ENCODE results near the gene RNPEPL1. TPM values are rescaled to one million over a fixed set of nuclear protein-coding genes. Genes with fewer than 3 reads are reported as not detected.
A peak's percentile ranks its signal among the peaks of the same experiment; 100 is the strongest.
"Not testable (repeated sequence)": the region's sequence is repeated elsewhere in the genome, so short reads cannot be mapped to it uniquely, and the experiment has no call there.

RNPEPL1 gene, protein sequence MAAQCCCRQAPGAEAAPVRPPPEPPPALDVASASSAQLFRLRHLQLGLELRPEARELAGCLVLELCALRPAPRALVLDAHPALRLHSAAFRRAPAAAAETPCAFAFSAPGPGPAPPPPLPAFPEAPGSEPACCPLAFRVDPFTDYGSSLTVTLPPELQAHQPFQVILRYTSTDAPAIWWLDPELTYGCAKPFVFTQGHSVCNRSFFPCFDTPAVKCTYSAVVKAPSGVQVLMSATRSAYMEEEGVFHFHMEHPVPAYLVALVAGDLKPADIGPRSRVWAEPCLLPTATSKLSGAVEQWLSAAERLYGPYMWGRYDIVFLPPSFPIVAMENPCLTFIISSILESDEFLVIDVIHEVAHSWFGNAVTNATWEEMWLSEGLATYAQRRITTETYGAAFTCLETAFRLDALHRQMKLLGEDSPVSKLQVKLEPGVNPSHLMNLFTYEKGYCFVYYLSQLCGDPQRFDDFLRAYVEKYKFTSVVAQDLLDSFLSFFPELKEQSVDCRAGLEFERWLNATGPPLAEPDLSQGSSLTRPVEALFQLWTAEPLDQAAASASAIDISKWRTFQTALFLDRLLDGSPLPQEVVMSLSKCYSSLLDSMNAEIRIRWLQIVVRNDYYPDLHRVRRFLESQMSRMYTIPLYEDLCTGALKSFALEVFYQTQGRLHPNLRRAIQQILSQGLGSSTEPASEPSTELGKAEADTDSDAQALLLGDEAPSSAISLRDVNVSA
- total RNA-seq, result 10 to 100 TPM; 40.4 to 61.6 (median 58.0) TPM
- polyA plus RNA-seq, result 108 TPM
- long read RNA-seq, donor 1, full-length matches to known transcripts, result 133 of 233 reads
- long read RNA-seq, donor 1, partial matches to known transcripts, result 42 of 233 reads
- long read RNA-seq, donor 1, other reads (novel, unspliced or antisense), result 58 of 233 reads
- long read RNA-seq, donor 2, full-length matches to known transcripts, result 129 of 204 reads
- long read RNA-seq, donor 2, partial matches to known transcripts, result 18 of 204 reads
- long read RNA-seq, donor 2, other reads (novel, unspliced or antisense), result 57 of 204 reads
- long read RNA-seq, donor 3, full-length matches to known transcripts, result 31 of 82 reads
- long read RNA-seq, donor 3, partial matches to known transcripts, result 41 of 82 reads
- long read RNA-seq, donor 3, other reads (novel, unspliced or antisense), result 10 of 82 reads
- long read RNA-seq, donor 4, full-length matches to known transcripts, result 110 of 159 reads
- long read RNA-seq, donor 4, partial matches to known transcripts, result 16 of 159 reads
- long read RNA-seq, donor 4, other reads (novel, unspliced or antisense), result 33 of 159 reads

DNA sequence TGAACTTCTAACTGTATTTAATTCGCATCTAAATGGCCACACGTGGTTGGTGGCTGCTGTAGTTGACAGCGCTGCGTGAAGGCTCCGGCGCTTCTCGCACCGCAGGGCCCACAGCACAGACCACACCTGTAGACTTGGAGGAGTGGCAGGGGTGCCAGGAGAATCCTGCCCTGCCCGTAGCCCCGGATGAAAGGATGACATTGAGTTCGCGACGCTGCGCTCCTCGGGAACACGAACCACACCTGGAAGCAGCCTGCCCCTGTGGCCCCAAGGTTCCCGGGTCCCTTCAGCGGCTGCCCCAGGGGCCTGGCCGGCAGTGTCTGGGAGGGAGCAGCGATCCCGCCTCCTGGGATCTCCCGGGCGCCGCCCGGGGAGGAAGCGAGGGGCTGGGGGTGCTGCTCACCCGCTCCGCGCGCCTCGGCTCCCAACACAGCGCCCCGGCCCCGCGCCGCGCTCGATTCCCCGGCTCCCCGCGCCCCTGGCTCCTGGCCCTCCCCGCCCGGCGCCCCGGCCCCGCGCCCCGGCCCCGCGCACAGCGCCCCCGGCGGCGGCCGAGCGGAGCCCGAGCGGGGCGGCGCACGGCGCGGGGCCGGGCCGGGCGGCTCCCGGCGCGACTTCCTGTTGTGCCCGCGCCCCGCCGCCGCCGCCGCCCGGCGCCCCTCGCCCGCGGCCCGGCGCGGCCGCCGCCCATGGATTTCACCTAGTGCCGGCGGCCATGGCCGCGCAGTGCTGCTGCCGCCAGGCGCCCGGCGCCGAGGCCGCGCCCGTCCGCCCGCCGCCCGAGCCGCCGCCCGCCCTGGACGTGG lies at the start of gene RNPEPL1:
Gene RNPEPL1 (plus strand): TSS at position 613 of the 806 bp plus-strand sequence. CDS start 103 bp downstream, at position 716.
- intact Hi-C loops (cut with DNase I), result no loop called here
- WGBS, result under 1% methylated on average over 105 of the region's 106 CpGs

DNA sequence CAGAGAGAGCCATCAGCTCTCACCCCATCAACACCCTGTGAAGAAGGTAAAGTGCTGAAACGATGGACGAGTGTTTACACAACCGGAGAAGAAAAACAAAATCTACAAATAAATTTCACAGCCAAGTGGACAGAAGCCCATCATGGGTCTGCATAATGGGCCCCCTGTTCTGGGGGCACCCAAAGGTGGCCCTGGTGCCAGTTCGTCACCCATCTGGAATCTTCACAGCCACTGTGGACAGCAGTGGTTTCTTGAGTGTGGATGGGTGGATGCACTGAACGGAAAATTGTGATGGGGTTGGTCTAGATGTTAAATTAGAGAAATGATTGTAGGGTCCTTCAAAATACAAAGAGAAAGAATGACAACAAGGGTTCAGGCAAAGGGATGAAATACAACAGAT lies 49.3 kb upstream of the RNPEPL1 start:
- Histone ChIP-seq H3K9me3 (ENCODE audit: control insufficient read depth, low read length) (no peaks in the 10 kb centered on the region), H3K27ac (ENCODE audit: low read length) (no peak overlapping the region), H3K4me3 (ENCODE audit: low read length) (no peak overlapping the region), H3K27me3 (ENCODE audit: control insufficient read depth, insufficient read depth) (no peaks in the 10 kb centered on the region), H3K4me1 (ENCODE audit: control insufficient read depth, insufficient read depth, low read length) (no peaks in the 10 kb centered on the region)
- WGBS, result 86% methylated on average over 5 of the region's 5 CpGs
- intact Hi-C loops (cut with DNase I), result loop anchor here in 3 of 4 donors (10.0 kb wide), 1 partner anchor 186 kb away; no protein-coding TSS in a partner anchor
- no peak for DNase-seq
- no peak for ATAC-seq

More for the DNA sequence above, at the start of gene RNPEPL1:
- peaks cover 17% of the 10 kb centered on the region for H3K4me1 ChIP-seq (ENCODE audit: control insufficient read depth, insufficient read depth, low read length)
- peak within 1 kb of the TSS; percentile 56 for H3K27ac ChIP-seq (ENCODE audit: low read length)
- no peaks in the 10 kb centered on the region for H3K27me3 ChIP-seq (ENCODE audit: control insufficient read depth, insufficient read depth)
- ATAC-seq (peak; percentile 3 to 5), DNase-seq (peak in 2 of 3 donors; percentile 45 to 82)
- H3K4me3 ChIP-seq (ENCODE audit: low read length), result peak within 1 kb of the TSS; percentile 62
- no peaks in the 10 kb centered on the region for H3K9me3 ChIP-seq (ENCODE audit: control insufficient read depth, low read length)

DNA sequence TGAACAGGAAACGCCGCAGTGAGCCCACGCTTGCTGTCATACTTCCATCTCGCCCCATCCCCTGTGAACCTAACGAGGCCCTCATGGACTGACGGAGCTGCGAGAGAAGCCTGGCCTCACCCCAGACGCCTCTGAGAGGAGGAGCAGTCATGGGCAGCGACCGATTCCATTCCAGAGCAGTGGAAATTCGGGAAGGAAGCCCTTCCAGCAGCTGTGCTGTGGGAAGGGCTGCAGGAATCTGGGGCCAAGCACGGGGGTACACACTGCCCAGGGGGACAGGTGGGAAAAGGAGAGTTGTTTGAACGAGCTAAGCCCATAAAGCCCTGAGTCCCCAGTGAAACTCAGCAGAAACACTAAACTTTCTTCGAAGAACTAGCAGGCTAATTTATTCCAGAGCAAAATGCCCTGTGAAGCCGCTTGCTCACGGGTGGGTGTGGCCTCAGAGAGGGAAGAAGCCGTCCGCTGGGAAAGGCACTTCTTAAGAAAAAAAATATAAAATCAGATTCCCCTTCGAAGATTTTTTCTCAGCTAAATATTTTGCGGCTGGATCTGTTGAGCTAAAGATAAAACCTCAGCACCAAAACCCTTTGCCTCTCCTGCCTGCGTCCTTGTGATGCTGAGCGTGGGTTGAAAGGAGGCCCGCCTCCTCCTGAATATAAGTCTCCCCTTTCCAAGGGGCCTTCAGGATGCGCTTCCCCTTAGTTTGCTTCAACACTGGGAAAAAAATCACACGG lies 48.7 kb upstream of the RNPEPL1 start:
- 27% methylated on average over 25 of the region's 25 CpGs for WGBS
- Histone ChIP-seq H3K4me1 (ENCODE audit: control insufficient read depth, insufficient read depth, low read length) (no peaks in the 10 kb centered on the region), H3K27me3 (ENCODE audit: control insufficient read depth, insufficient read depth) (no peaks in the 10 kb centered on the region), H3K27ac (ENCODE audit: low read length) (no peak overlapping the region), H3K9me3 (ENCODE audit: control insufficient read depth, low read length) (no peaks in the 10 kb centered on the region), H3K4me3 (ENCODE audit: low read length) (no peak overlapping the region)
- DNase-seq (no peak), ATAC-seq (peak; percentile 37 to 38)
- intact Hi-C loops (cut with DNase I), result loop anchor here in 3 of 4 donors (10.0 kb wide), 1 partner anchor 185 kb away; no protein-coding TSS in a partner anchor

DNA sequence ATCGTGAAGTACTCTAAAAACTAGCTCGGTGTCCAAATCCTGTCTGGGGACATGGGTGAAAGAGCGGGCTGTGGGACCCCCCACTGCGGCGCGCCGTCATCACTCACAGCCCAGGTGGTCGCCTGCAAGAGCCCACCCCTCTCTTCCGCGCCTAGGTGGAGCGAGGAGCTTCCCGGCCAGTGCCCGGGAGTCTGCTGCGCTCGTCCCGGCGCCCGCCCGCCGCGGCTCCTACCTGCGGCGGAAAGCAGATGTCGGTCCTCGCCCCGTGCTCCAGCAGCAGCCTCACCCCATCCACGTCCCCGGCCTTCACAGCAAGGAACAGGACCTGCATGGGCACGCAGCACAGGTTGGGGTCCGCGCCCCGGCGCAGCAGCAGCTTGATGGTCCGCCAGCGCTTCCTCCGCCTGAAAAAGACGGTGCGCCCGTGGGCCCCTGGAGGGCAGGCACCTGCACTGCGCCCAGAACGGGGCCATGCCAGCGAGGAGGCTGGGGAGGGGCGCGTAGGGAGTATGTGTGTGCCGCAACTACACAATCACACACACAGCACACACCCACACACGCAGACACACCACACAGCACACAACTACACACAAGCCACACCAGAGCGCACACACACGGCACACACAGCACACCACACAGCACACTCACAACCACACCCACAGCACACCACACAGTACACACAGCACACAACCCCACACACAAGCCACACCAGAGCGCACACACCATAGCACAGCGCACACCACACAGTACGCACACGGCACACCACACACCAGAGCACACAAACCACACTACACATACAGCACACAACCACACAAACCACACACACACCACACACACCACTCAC lies 47.9 kb upstream of the RNPEPL1 start:
- Histone ChIP-seq H3K4me1 (ENCODE audit: control insufficient read depth, insufficient read depth, low read length) (no peaks in the 10 kb centered on the region), H3K27ac (ENCODE audit: low read length) (no peak overlapping the region), H3K4me3 (ENCODE audit: low read length) (no peak overlapping the region), H3K9me3 (ENCODE audit: control insufficient read depth, low read length) (no peaks in the 10 kb centered on the region), H3K27me3 (ENCODE audit: control insufficient read depth, insufficient read depth) (no peaks in the 10 kb centered on the region)
- WGBS, result 22% methylated on average over 52 of the region's 52 CpGs
- intact Hi-C loops (cut with DNase I), result no loop called here
- ATAC-seq, result peak; percentile 27 to 34
- no peak for DNase-seq

DNA sequence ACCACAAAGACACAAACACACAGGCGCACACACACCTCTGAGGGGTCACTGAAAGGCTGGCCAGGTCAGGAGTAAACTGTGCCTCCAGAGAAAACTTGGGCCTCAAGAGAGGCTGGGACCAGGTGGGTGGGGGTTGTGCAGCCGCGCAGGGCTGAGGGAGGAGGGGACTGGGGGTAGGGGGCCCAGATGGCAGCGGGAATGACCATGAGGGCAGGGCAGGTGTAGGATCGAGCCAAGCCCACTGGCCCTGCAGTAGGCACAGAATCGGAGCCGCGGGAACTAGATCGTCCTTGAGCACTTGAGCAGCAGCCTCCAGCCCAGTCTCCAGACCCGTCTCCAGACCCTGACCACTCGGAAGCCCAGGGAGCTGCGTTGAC lies 47.3 kb upstream of the RNPEPL1 start:
- intact Hi-C loops (cut with DNase I), result no loop called here
- Histone ChIP-seq H3K4me1 (ENCODE audit: control insufficient read depth, insufficient read depth, low read length) (no peaks in the 10 kb centered on the region), H3K4me3 (ENCODE audit: low read length) (no peak overlapping the region), H3K27ac (ENCODE audit: low read length) (no peak overlapping the region), H3K27me3 (ENCODE audit: control insufficient read depth, insufficient read depth) (no peaks in the 10 kb centered on the region), H3K9me3 (ENCODE audit: control insufficient read depth, low read length) (no peaks in the 10 kb centered on the region)
- WGBS, result 92% methylated on average over 12 of the region's 12 CpGs
- ATAC-seq (no peak), DNase-seq (no peak)

DNA sequence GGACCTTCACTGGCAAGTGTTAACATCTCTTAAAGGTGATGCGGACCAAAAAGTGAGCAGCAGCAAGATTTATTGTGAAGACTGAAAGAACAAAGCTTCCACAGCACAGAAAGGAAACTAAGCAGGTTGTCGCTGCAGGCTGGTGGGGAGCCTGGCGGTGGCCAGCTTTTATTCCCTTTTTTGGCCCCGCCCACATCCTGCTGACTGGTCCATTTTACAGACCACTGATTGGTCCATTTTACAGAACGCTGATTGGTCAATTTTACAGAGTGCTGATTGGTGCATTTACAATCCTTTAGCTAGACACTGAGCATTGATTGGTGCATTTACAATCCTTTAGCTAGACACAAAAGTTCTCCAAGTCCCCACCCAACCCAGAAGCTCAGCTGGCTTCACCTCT lies 46.4 kb upstream of the RNPEPL1 start:
- H3K4me3 ChIP-seq (ENCODE audit: low read length); ATAC-seq; intact Hi-C loops (cut with DNase I); H3K9me3 ChIP-seq (ENCODE audit: control insufficient read depth, low read length); DNase-seq; H3K27me3 ChIP-seq (ENCODE audit: control insufficient read depth, insufficient read depth); H3K4me1 ChIP-seq (ENCODE audit: control insufficient read depth, insufficient read depth, low read length); H3K27ac ChIP-seq (ENCODE audit: low read length): not testable (repeated sequence)
- 94% methylated on average over 5 of the region's 5 CpGs for WGBS

DNA sequence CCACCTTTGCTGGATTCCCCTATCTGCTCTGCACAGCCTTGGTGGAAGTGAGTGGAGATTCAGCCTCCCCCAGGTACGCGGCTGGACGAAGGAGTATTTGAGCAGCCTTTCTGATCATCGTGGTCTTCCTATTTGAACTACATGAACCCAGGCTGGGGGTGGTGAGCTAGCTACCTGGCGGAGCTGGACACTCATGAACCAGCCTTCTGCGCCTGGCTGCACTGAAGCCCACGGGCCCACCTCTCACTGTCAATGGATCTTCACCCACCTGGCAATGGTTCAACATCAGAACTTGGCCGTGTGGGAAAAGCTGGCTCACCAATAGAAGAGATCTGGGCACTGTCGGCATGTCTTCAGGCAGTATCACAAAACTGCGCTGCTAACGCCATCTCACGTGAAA lies 45.9 kb upstream of the RNPEPL1 start:
- Histone ChIP-seq H3K4me3 (ENCODE audit: low read length) (no peak overlapping the region), H3K27ac (ENCODE audit: low read length) (no peak overlapping the region), H3K9me3 (ENCODE audit: control insufficient read depth, low read length) (no peaks in the 10 kb centered on the region), H3K27me3 (ENCODE audit: control insufficient read depth, insufficient read depth) (no peaks in the 10 kb centered on the region), H3K4me1 (ENCODE audit: control insufficient read depth, insufficient read depth, low read length) (no peaks in the 10 kb centered on the region)
- intact Hi-C loops (cut with DNase I), result no loop called here
- no peak for ATAC-seq
- DNase-seq, result no peak
- 95% methylated on average over 12 of the region's 12 CpGs for WGBS

DNA sequence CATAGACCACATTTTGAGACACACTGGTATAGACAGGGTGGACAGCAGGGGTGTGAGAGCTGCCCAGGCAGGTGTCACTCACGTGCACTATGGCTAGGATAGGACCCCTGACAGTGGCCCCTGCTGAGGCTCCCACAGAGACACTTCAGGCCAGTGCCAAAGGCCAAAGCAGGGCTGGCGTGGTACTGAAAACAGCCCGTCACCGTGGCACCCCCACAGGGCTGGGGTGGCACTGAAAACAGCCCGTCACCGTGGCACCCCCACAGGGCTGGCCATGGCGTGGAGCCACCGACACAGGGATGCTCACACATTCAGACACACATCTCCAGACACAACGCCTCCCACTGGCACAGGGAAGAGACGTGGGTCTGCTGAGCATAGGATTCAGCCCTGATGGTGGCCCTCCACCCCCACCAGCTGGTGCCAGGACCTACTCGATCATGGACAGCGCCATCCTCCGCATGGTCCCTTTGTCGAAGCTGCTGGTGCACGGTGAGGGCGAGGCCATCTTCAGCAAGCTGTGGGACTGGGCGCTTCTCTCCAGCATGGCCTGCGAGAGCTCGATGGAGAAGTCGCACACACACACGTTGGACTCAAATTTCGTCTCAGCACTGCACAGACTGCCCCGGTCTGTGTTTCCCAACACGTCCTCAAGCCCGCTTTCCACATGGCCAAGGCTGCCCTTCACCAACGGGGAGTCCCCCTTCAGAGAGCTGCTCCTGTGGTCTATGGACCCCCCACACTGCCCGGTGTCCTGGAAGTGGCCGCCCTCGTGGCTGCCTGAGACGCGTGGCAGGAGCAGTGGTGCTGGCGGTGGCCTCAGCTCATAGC lies 44.6 kb upstream of the RNPEPL1 start:
- intact Hi-C loops (cut with DNase I), result no loop called here
- Histone ChIP-seq H3K9me3 (ENCODE audit: control insufficient read depth, low read length) (no peaks in the 10 kb centered on the region), H3K27ac (ENCODE audit: low read length) (no peak overlapping the region), H3K27me3 (ENCODE audit: control insufficient read depth, insufficient read depth) (no peaks in the 10 kb centered on the region), H3K4me3 (ENCODE audit: low read length) (no peak overlapping the region), H3K4me1 (ENCODE audit: control insufficient read depth, insufficient read depth, low read length) (no peaks in the 10 kb centered on the region)
- DNase-seq, result no peak
- no peak for ATAC-seq
- WGBS, result 97% methylated on average over 32 of the region's 32 CpGs
